HepG2 (cell line): ENCODE measurements around the gene EGFL8. TPM values are rescaled to one million over a fixed set of nuclear protein-coding genes. Genes with fewer than 3 reads are reported as not detected.

Source experiments
- ARID5B ChIP-seq: IDR thresholded peaks from 2 replicates; pipeline ENCODE4 v1.4.0; 2020; ENCODE audit warnings: mild to moderate bottlenecking, missing genetic modification reagents
- ATF4 ChIP-seq, 2 experiments: fragments of 450-650 bp in 1 of 2; sonication (generic) in 1 of 2; formaldehyde crosslinking; IDR thresholded peaks; 2 replicates each; pipeline versions ENCODE4 v1.5.0 to v1.8.0; 2020 to 2022; ENCODE audit warnings: mild to moderate bottlenecking in 1 of 2, missing genetic modification reagents in 1 of 2
- CBX1 ChIP-seq: IDR thresholded peaks from one replicate; pipeline ENCODE4 v1.6.1; 2016; ENCODE audit warnings: antibody characterized with exemption, low read depth
- HIC2 ChIP-seq: sonication (generic); formaldehyde crosslinking; IDR thresholded peaks from 2 replicates; pipeline ENCODE4 v1.9.0; 2022; ENCODE audit warnings: low read depth, missing genetic modification reagents
- NFRKB ChIP-seq: fragments of 450-650 bp; IDR thresholded peaks from 2 replicates; pipeline ENCODE4 v1.6.1; 2017
- POGZ ChIP-seq: sonication (generic); formaldehyde crosslinking; IDR thresholded peaks from 2 replicates; pipeline ENCODE4 v1.4.0; 2020; ENCODE audit warnings: mild to moderate bottlenecking, missing genetic modification reagents
- POLR2A ChIP-seq, 2 experiments: IDR thresholded peaks; 2 replicates each; pipeline ENCODE4 v1.6.1; 2011; ENCODE audit warnings: low read depth in 2 of 2, low read length in 2 of 2, mild to moderate bottlenecking in 1 of 2, moderate library complexity in 1 of 2; ENCODE audit not compliant: insufficient read depth in 1 of 2
- PRDM4 ChIP-seq: sonication (generic); formaldehyde crosslinking; IDR thresholded peaks from 2 replicates; pipeline ENCODE4 v1.9.0; 2021; ENCODE audit warnings: missing genetic modification reagents, borderline replicate concordance
- RARA ChIP-seq: IDR thresholded peaks from 2 replicates; pipeline ENCODE4 v1.6.1; 2016; ENCODE audit warnings: missing genetic modification reagents, missing compliant biosample characterization
- SALL2 ChIP-seq: sonication (generic); formaldehyde crosslinking; IDR thresholded peaks from 2 replicates; pipeline ENCODE4 v1.8.1; 2023; ENCODE audit warnings: mild to moderate bottlenecking, missing genetic modification reagents, inconsistent platforms
- SAP130 ChIP-seq: IDR thresholded peaks from 2 replicates; pipeline ENCODE4 v1.6.1; 2016; ENCODE audit warnings: low read depth
- WIZ ChIP-seq: sonication (generic); formaldehyde crosslinking; IDR thresholded peaks from 2 replicates; pipeline ENCODE4 v1.5.1; 2020; ENCODE audit warnings: mild to moderate bottlenecking, missing genetic modification reagents
- ZKSCAN5 ChIP-seq: sonication (generic); formaldehyde crosslinking; IDR thresholded peaks from 2 replicates; pipeline ENCODE4 v1.5.1; 2020; ENCODE audit warnings: mild to moderate bottlenecking, missing genetic modification reagents
- ZNF260 ChIP-seq: sonication (generic); formaldehyde crosslinking; IDR thresholded peaks from 2 replicates; pipeline ENCODE4 v1.4.0; 2020; ENCODE audit warnings: missing genetic modification reagents, low read depth, mild to moderate bottlenecking, borderline replicate concordance
- ZNF274 ChIP-seq: sonication (generic); formaldehyde crosslinking; IDR thresholded peaks from 2 replicates; pipeline ENCODE4 v1.5.1; 2020; ENCODE audit warnings: mild to moderate bottlenecking, missing genetic modification reagents
- ZNF580 ChIP-seq: IDR thresholded peaks from 2 replicates; pipeline ENCODE4 v1.6.1; 2016; ENCODE audit warnings: low read depth, borderline replicate concordance
- ZNF614 ChIP-seq: IDR thresholded peaks from 2 replicates; pipeline ENCODE4 v1.6.1; 2018; ENCODE audit warnings: missing biosample characterization, missing genetic modification reagents, inconsistent platforms, borderline replicate concordance
- polyA plus RNA-seq, 8 experiments: library from polyadenylated mRNA; depleted of rRNA in 3 of 8; stranded (reverse) in 7 of 8; unstranded in 1 of 8; fragments of >200 nt; fragmentation: Illumina TruSeq in 4 of 8; extraction: Trizol in 4 of 8; gene quantifications; 2 replicates each; pipeline versions ENCODE4 v1.2.1 to v1.2.3, GENCODE V29; 2011 to 2016; ENCODE audit warnings: low read depth in 4 of 8, missing spikeins in 1 of 8, mixed read lengths in 1 of 8; ENCODE audit not compliant: insufficient read depth in 1 of 8
- total RNA-seq, 5 experiments: library from RNA; depleted of rRNA; stranded (reverse); fragments of >200 nt; fragmentation: Illumina TruSeq; extraction: Trizol; gene quantifications; 2 replicates each; pipeline ENCODE4 v1.2.3, GENCODE V29; 2016; ENCODE audit warnings: low read depth in 1 of 5

Gene EGFL8
- total and polyA plus RNA-seq, 2 of the 13 experiments (the other 11 are each of a cell fraction or from before 2014, with no cell fraction given): 10.0 to 11.5 TPM

- TF ChIP-seq PRDM4 (CRISPR knock-in tag) (no peak), WIZ (CRISPR knock-in tag) (no peak), POGZ (CRISPR knock-in tag) (peak; percentile 41; the same call in 1 of the 2 replicates), POLR2A (IDR thresholded peaks at IDR 0.05; ENCODE audit: insufficient read depth in 1 of 2, low read depth in 2 of 2, low read length in 2 of 2) (no peak; a peak in 3 of 4 replicates), ZNF274 (CRISPR knock-in tag) (no peak), RARA (CRISPR knock-in tag) (no peak), HIC2 (CRISPR knock-in tag) (no peak), SAP130 (CRISPR knock-in tag) (peak; percentile 57; the same call in 1 of the 2 replicates), ZNF580 (0 out of 2 replicates have a peak, but pooled peaks have one; percentile 13), ZNF614 (CRISPR knock-in tag) (no peak), ATF4 (CRISPR knock-in tag; IDR thresholded peaks at IDR 0.05) (0 out of 4 replicates have a peak, but pooled peaks of 1 of the 2 experiments have one; percentile 27), CBX1 (peak; percentile 19), ZKSCAN5 (CRISPR knock-in tag) (no peak), ARID5B (CRISPR knock-in tag) (no peak), ZNF260 (CRISPR knock-in tag) (no peak), SALL2 (CRISPR knock-in tag) (peak; percentile 49; the same call in 1 of the 2 replicates), NFRKB (no peak)
These were observed 14.4 kb downstream of the EGFL8 start (continued) for GRCh38 chr6:32178547-32179440.
